Measurements from ENCODE around the gene KRT2.

Gene KRT2

GRCh38 chr12:52612431-52613383, 39.3 kb downstream of the KRT2 start:
- peaks cover 12% of the 10 kb centered on the region for H3K27me3 ChIP-seq (ENCODE audit: insufficient read depth, low read length)
- H3K4me1 ChIP-seq (ENCODE audit: insufficient read depth, low read length) = no peaks in the 10 kb centered on the region
- no peaks in the 10 kb centered on the region for H3K36me3 ChIP-seq (ENCODE audit: insufficient read depth, low read length)
- H3K9me3 ChIP-seq (ENCODE audit: low read length) = no peaks in the 10 kb centered on the region
- H3K4me3 ChIP-seq (ENCODE audit: low read length) = no peak overlapping the region
- H2AFZ ChIP-seq (ENCODE audit: low read depth, low read length) = no peak overlapping the region

GRCh38 chr12:52611080-52611468, 40.9 kb downstream of the KRT2 start:
- Histone ChIP-seq H2AFZ (ENCODE audit: low read depth, low read length) (no peak overlapping the region), H3K9me3 (ENCODE audit: low read length) (no peaks in the 10 kb centered on the region), H3K27me3 (ENCODE audit: insufficient read depth, low read length) (peaks cover 4% of the 10 kb centered on the region), H3K4me1 (ENCODE audit: insufficient read depth, low read length) (no peaks in the 10 kb centered on the region), H3K36me3 (ENCODE audit: insufficient read depth, low read length) (no peaks in the 10 kb centered on the region), H3K4me3 (ENCODE audit: low read length) (no peak overlapping the region)

GRCh38 chr12:52608826-52609630, 43.0 kb downstream of the KRT2 start:
- H2AFZ ChIP-seq (ENCODE audit: low read depth, low read length) = no peak overlapping the region
- no peaks in the 10 kb centered on the region for H3K9me3 ChIP-seq (ENCODE audit: low read length)
- no peaks in the 10 kb centered on the region for H3K4me1 ChIP-seq (ENCODE audit: insufficient read depth, low read length)
- H3K4me3 ChIP-seq (ENCODE audit: low read length) = no peak overlapping the region
- H3K27me3 ChIP-seq (ENCODE audit: insufficient read depth, low read length) = peaks cover 4% of the 10 kb centered on the region
- H3K36me3 ChIP-seq (ENCODE audit: insufficient read depth, low read length) = no peaks in the 10 kb centered on the region

- H3K9me3 ChIP-seq (ENCODE audit: low read length) = no peaks in the 10 kb centered on the region
- peaks cover 4% of the 10 kb centered on the region for H3K27me3 ChIP-seq (ENCODE audit: insufficient read depth, low read length)
- no peaks in the 10 kb centered on the region for H3K36me3 ChIP-seq (ENCODE audit: insufficient read depth, low read length)
- H2AFZ ChIP-seq (ENCODE audit: low read depth, low read length) = no peak overlapping the region
- H3K4me1 ChIP-seq (ENCODE audit: insufficient read depth, low read length) = no peaks in the 10 kb centered on the region
- H3K4me3 ChIP-seq (ENCODE audit: low read length) = no peak overlapping the region
Measured at GRCh38 chr12:52608161-52608560, 43.9 kb downstream of the KRT2 start.

- Histone ChIP-seq H2AFZ (ENCODE audit: low read depth, low read length) (no peak overlapping the region), H3K4me1 (ENCODE audit: insufficient read depth, low read length) (no peaks in the 10 kb centered on the region), H3K4me3 (ENCODE audit: low read length) (no peak overlapping the region), H3K9me3 (ENCODE audit: low read length) (no peaks in the 10 kb centered on the region), H3K27me3 (ENCODE audit: insufficient read depth, low read length) (peaks cover 4% of the 10 kb centered on the region), H3K36me3 (ENCODE audit: insufficient read depth, low read length) (no peaks in the 10 kb centered on the region)
Measured at GRCh38 chr12:52607314-52607713, 44.7 kb downstream of the KRT2 start.

- H3K27me3 ChIP-seq (ENCODE audit: insufficient read depth, low read length) = peaks cover 4% of the 10 kb centered on the region
Measured at GRCh38 chr12:52606581-52607218, 45.3 kb downstream of the KRT2 start.

GRCh38 chr12:52606096-52606495, 45.9 kb downstream of the KRT2 start:
- no peak overlapping the region for H3K4me3 ChIP-seq (ENCODE audit: low read length)
- no peaks in the 10 kb centered on the region for H3K36me3 ChIP-seq (ENCODE audit: insufficient read depth, low read length)
- no peak overlapping the region for H2AFZ ChIP-seq (ENCODE audit: low read depth, low read length)
- H3K27me3 ChIP-seq (ENCODE audit: insufficient read depth, low read length) = peaks cover 4% of the 10 kb centered on the region
- H3K4me1 ChIP-seq (ENCODE audit: insufficient read depth, low read length) = no peaks in the 10 kb centered on the region
- no peaks in the 10 kb centered on the region for H3K9me3 ChIP-seq (ENCODE audit: low read length)

More at GRCh38 chr12:52606581-52607218, 45.3 kb downstream of the KRT2 start:
- H3K4me3 ChIP-seq (ENCODE audit: low read length) = no peak overlapping the region
- no peaks in the 10 kb centered on the region for H3K4me1 ChIP-seq (ENCODE audit: insufficient read depth, low read length)
- no peaks in the 10 kb centered on the region for H3K9me3 ChIP-seq (ENCODE audit: low read length)
- H2AFZ ChIP-seq (ENCODE audit: low read depth, low read length) = no peak overlapping the region
- H3K36me3 ChIP-seq (ENCODE audit: insufficient read depth, low read length) = no peaks in the 10 kb centered on the region

- Histone ChIP-seq H3K4me3 (ENCODE audit: low read length) (no peak overlapping the region), H3K27me3 (ENCODE audit: insufficient read depth, low read length) (peaks cover 4% of the 10 kb centered on the region), H3K9me3 (ENCODE audit: low read length) (no peaks in the 10 kb centered on the region), H2AFZ (ENCODE audit: low read depth, low read length) (no peak overlapping the region), H3K4me1 (ENCODE audit: insufficient read depth, low read length) (no peaks in the 10 kb centered on the region), H3K36me3 (ENCODE audit: insufficient read depth, low read length) (no peaks in the 10 kb centered on the region)
Measured at GRCh38 chr12:52605542-52605941, 46.5 kb downstream of the KRT2 start.

- H3K9me3 ChIP-seq (ENCODE audit: low read length) = no peaks in the 10 kb centered on the region
- H3K4me1 ChIP-seq (ENCODE audit: insufficient read depth, low read length) = no peaks in the 10 kb centered on the region
- H3K36me3 ChIP-seq (ENCODE audit: insufficient read depth, low read length) = no peaks in the 10 kb centered on the region
- H3K4me3 ChIP-seq (ENCODE audit: low read length) = no peak overlapping the region
- no peak overlapping the region for H2AFZ ChIP-seq (ENCODE audit: low read depth, low read length)
- peaks cover 4% of the 10 kb centered on the region for H3K27me3 ChIP-seq (ENCODE audit: insufficient read depth, low read length)
Measured at GRCh38 chr12:52604859-52605258, 47.2 kb downstream of the KRT2 start.

- no peaks in the 10 kb centered on the region for H3K36me3 ChIP-seq (ENCODE audit: insufficient read depth, low read length)
- no peak overlapping the region for H3K4me3 ChIP-seq (ENCODE audit: low read length)
- H3K27me3 ChIP-seq (ENCODE audit: insufficient read depth, low read length) = no peaks in the 10 kb centered on the region
- H3K9me3 ChIP-seq (ENCODE audit: low read length) = no peaks in the 10 kb centered on the region
- no peaks in the 10 kb centered on the region for H3K4me1 ChIP-seq (ENCODE audit: insufficient read depth, low read length)
- H2AFZ ChIP-seq (ENCODE audit: low read depth, low read length) = no peak overlapping the region
Measured at GRCh38 chr12:52603314-52603713, 48.7 kb downstream of the KRT2 start.

GRCh38 chr12:52602552-52602951, 49.5 kb downstream of the KRT2 start:
- Histone ChIP-seq H3K27me3 (ENCODE audit: insufficient read depth, low read length) (no peaks in the 10 kb centered on the region), H3K9me3 (ENCODE audit: low read length) (no peaks in the 10 kb centered on the region), H3K36me3 (ENCODE audit: insufficient read depth, low read length) (no peaks in the 10 kb centered on the region), H2AFZ (ENCODE audit: low read depth, low read length) (no peak overlapping the region), H3K4me1 (ENCODE audit: insufficient read depth, low read length) (no peaks in the 10 kb centered on the region), H3K4me3 (ENCODE audit: low read length) (no peak overlapping the region)

GRCh38 chr12:52601671-52602070, 50.3 kb downstream of the KRT2 start:
- Histone ChIP-seq H3K4me1 (ENCODE audit: insufficient read depth, low read length) (no peaks in the 10 kb centered on the region), H3K4me3 (ENCODE audit: low read length) (no peak overlapping the region), H2AFZ (ENCODE audit: low read depth, low read length) (no peak overlapping the region), H3K36me3 (ENCODE audit: insufficient read depth, low read length) (no peaks in the 10 kb centered on the region), H3K27me3 (ENCODE audit: insufficient read depth, low read length) (no peaks in the 10 kb centered on the region), H3K9me3 (ENCODE audit: low read length) (no peaks in the 10 kb centered on the region)

GRCh38 chr12:52600941-52601481, 51.0 kb downstream of the KRT2 start, which contains the start of gene KRT72:
KRT72 (minus strand) TSS chr12:52601463; CDS start chr12:52601452, 11 bp downstream.
- Histone ChIP-seq H3K9me3 (ENCODE audit: low read length) (no peaks in the 10 kb centered on the region), H3K4me3 (ENCODE audit: low read length) (no peak within 1 kb of the TSS), H2AFZ (ENCODE audit: low read depth, low read length) (no peak within 1 kb of the TSS), H3K27me3 (ENCODE audit: insufficient read depth, low read length) (no peaks in the 10 kb centered on the region), H3K4me1 (ENCODE audit: insufficient read depth, low read length) (no peaks in the 10 kb centered on the region), H3K36me3 (ENCODE audit: insufficient read depth, low read length) (no peaks in the 10 kb centered on the region)

Data from neuron (in vitro differentiated cells).